Panc1 (cell line): ENCODE data around the gene NUP210. TPM values are rescaled to one million over a fixed set of nuclear protein-coding genes. Genes with fewer than 3 reads are reported as not detected.

ENCODE experiments used
- ATAC-seq: fragments of 200-7000 bp; cut with Tn5 transposase; 2 replicates; pipeline ENCODE4 v1.9.1; 2020; ENCODE audit warnings: mild to moderate bottlenecking, moderate library complexity
- BruUV-seq: library from RNA; stranded (reverse); fragments of 400-500 nt; replicated peaks from 2 replicates; lab custom pipeline; 2021; lab: Mats Ljungman, UMichigan
- CTCF ChIA-PET: fragments of 300-600 bp; sonication (Branson Sonifier 250); formaldehyde crosslinking; loops from one replicate; lab custom pipeline; 2022; ENCODE audit warnings: antibody characterized with exemption; lab: Charles Lee
- POLR2A ChIA-PET: fragments of 300-600 bp; sonication (Branson Sonifier 250); formaldehyde crosslinking; loops from one replicate; lab custom pipeline; 2022; ENCODE audit warnings: antibody characterized with exemption; lab: Charles Lee
- DNase-seq: peaks from one replicate; pipeline ENCODE4 v3.0.0-alpha.2; 2010; ENCODE audit warnings: low read depth, low spot score
- H3K27ac ChIP-seq: 2 replicates; pipeline ENCODE4 v1.5.1; 2011; ENCODE audit warnings: mild to moderate bottlenecking, low read length, inconsistent platforms
- H3K27me3 ChIP-seq: fragments of 200-500 bp; sonication (Bioruptor generic); 2 replicates; pipeline ENCODE4 v1.6.0; 2014; ENCODE audit warnings: low read length, inconsistent platforms; ENCODE audit not compliant: control insufficient read depth, insufficient read depth
- H3K36me3 ChIP-seq: fragments of 200-500 bp; sonication (Bioruptor generic); 2 replicates; pipeline ENCODE4 v1.5.1; 2014; ENCODE audit warnings: inconsistent platforms, mild to moderate bottlenecking, low read length, moderate library complexity; ENCODE audit not compliant: control insufficient read depth, insufficient read depth
- H3K4me1 ChIP-seq: 2 replicates; pipeline ENCODE4 v1.5.1; 2011; ENCODE audit warnings: inconsistent platforms, mild to moderate bottlenecking, low read length, moderate library complexity; ENCODE audit not compliant: control insufficient read depth, insufficient read depth
- H3K4me3 ChIP-seq, 2 experiments: 2 replicates each; pipeline ENCODE4 v1.5.1; 2011 to 2012; ENCODE audit warnings: low read depth in 2 of 2, low read length in 2 of 2, mild to moderate bottlenecking in 2 of 2, inconsistent platforms in 1 of 2, moderate library complexity in 1 of 2
- H3K9me3 ChIP-seq: fragments of 200-500 bp; sonication (Bioruptor generic); 2 replicates; pipeline ENCODE4 v1.5.1; 2014; ENCODE audit warnings: low read depth, mild to moderate bottlenecking, inconsistent platforms, low read length, moderate library complexity; ENCODE audit not compliant: control insufficient read depth, insufficient read depth
- CTCF ChIP-seq: fragments of 450-650 bp; IDR thresholded peaks from 2 replicates; pipeline ENCODE4 v1.5.1; 2017; ENCODE audit warnings: mild to moderate bottlenecking
- POLR2AphosphoS5 ChIP-seq: IDR thresholded peaks from 2 replicates; pipeline ENCODE4 v1.6.1; 2012; ENCODE audit warnings: mild to moderate bottlenecking, low read depth, low read length, moderate library complexity
- REST ChIP-seq, 2 experiments: IDR thresholded peaks; 2 replicates each; pipeline ENCODE4 v1.6.1; 2011 to 2012; ENCODE audit warnings: low read depth in 2 of 2, control low read depth in 1 of 2, low read length in 1 of 2, mild to moderate bottlenecking in 1 of 2, moderate library complexity in 1 of 2; ENCODE audit not compliant: insufficient read depth in 1 of 2
- SIN3A ChIP-seq: IDR thresholded peaks from 2 replicates; pipeline ENCODE4 v1.6.1; 2012; ENCODE audit warnings: low read depth, mild to moderate bottlenecking, low read length, moderate library complexity, borderline replicate concordance; ENCODE audit not compliant: insufficient read depth
- TCF7L2 ChIP-seq: IDR thresholded peaks from 2 replicates; pipeline ENCODE4 v1.6.1; 2011; ENCODE audit warnings: mild to moderate bottlenecking, low read depth, low read length, inconsistent platforms
- in situ Hi-C: cut with HindIII; loops from 2 replicates; pipeline ENCODE4 v1.10.0; 2016; ENCODE audit warnings: low sequenced_read_pairs, low pct_unique_long_range_greater_than_20kb
- intact Hi-C: fragments of 100-400 bp; cut with micrococcal nuclease; formaldehyde crosslinking; loops from one replicate; pipeline ENCODE4 v1.10.0; 2022; ENCODE audit not compliant: unreplicated experiment
- total RNA-seq: library from RNA; stranded (reverse); gene quantifications from one replicate; pipeline ENCODE4 v1.2.1, GENCODE V29; 2021; ENCODE audit not compliant: unreplicated experiment

Gene NUP210
- total RNA-seq, 1 experiment from 2014 or later = 36.8 TPM

GRCh38 chr3:13333236-13333897 is 86.8 kb downstream of the NUP210 start:
- ATAC-seq (no peak), DNase-seq (no peak)
- POLR2A ChIA-PET = no interaction called here
- Histone ChIP-seq H3K4me1 (no peaks in the 10 kb centered on the region), H3K9me3 (no peaks in the 10 kb centered on the region), H3K4me3 (no peak overlapping the region), H3K27me3 (no peaks in the 10 kb centered on the region), H3K27ac (no peak overlapping the region), H3K36me3 (no peaks in the 10 kb centered on the region)
- CTCF ChIA-PET = no interaction called here
- in situ Hi-C loops = no loop called here
- TF ChIP-seq SIN3A = no peak
- no peak for TF ChIP-seq REST (IDR thresholded peaks at IDR 0.05; ENCODE audit: insufficient read depth in 1 of 2, low read depth in 2 of 2, low read length in 1 of 2)
- TF ChIP-seq POLR2AphosphoS5 = no peak
- intact Hi-C loops = no loop called here
- no TSS peak for BruUV-seq

- no peaks in the 10 kb centered on the region for H3K4me1 ChIP-seq
- no peak overlapping the region for H3K4me3 ChIP-seq
- ATAC-seq (no peak), DNase-seq (no peak)
- no peaks in the 10 kb centered on the region for H3K27me3 ChIP-seq
- H3K36me3 ChIP-seq = no peaks in the 10 kb centered on the region
- intact Hi-C loops = no loop called here
- in situ Hi-C loops = no loop called here
- POLR2A ChIA-PET = no interaction called here
- no peaks in the 10 kb centered on the region for H3K9me3 ChIP-seq
- no TSS peak for BruUV-seq
- no peak overlapping the region for H3K27ac ChIP-seq
- CTCF ChIA-PET = no interaction called here
- TF ChIP-seq REST (IDR thresholded peaks at IDR 0.05; ENCODE audit: insufficient read depth in 1 of 2, low read depth in 2 of 2, low read length in 1 of 2) (no peak), POLR2AphosphoS5 (no peak), SIN3A (no peak), CTCF (no peak), TCF7L2 (no peak)
These were observed 87.4 kb downstream of the NUP210 start for GRCh38 chr3:13332740-13333139.
